Astrocyte of the spinal cord (primary cell): Measurements from ENCODE around the gene DMBT1.

Experiments used
- DNase-seq: peaks from one replicate; pipeline ENCODE4 v3.0.0; 2011; ENCODE audit warnings: low read depth, low spot score
- H3K4me3 ChIP-seq: 2 replicates; pipeline ENCODE4 v1.5.1; 2011; ENCODE audit warnings: low read depth, mild to moderate bottlenecking, low read length, moderate library complexity
- CTCF ChIP-seq: IDR thresholded peaks from 2 replicates; pipeline ENCODE4 v1.5.1; 2012; ENCODE audit warnings: low read depth, mild to moderate bottlenecking, low read length, inconsistent platforms
- in situ Hi-C: cut with HindIII; loops from 2 replicates; pipeline ENCODE4 v1.10.0; 2017; ENCODE audit warnings: low sequenced_read_pairs

Gene DMBT1

GRCh38 chr10:122587098-122587760 is 26.7 kb downstream of the DMBT1 start:
- no peak overlapping the region for H3K4me3 ChIP-seq
- no peak for DNase-seq
- in situ Hi-C loops, result no loop called here
- TF ChIP-seq CTCF, result no peak

DNA sequence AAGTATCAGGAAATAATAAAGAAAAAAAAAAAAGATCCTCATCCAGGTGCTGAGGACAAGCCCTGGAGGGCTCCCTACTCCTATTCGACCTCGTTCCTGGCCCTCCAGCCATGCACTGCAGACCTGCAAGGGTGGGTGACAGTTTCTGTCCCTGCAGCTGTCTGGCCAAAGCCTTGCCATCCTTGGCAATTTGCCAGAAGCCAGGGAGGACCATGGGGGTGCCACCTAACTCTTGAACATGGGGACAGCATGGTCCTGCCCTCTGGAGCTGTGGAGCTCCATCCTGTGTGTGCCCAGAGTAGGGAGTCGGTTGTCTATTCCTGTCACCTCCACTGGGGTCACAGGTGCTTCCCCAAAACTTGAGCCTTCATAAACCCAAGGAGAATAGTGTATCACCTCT is 27.8 kb downstream of the DMBT1 start:
- no peak for DNase-seq
- no peak overlapping the region for H3K4me3 ChIP-seq
- in situ Hi-C loops, result no loop called here
- TF ChIP-seq CTCF, result no peak

GRCh38 chr10:122590153-122590552 is 29.6 kb downstream of the DMBT1 start:
- in situ Hi-C loops, result no loop called here

DNA sequence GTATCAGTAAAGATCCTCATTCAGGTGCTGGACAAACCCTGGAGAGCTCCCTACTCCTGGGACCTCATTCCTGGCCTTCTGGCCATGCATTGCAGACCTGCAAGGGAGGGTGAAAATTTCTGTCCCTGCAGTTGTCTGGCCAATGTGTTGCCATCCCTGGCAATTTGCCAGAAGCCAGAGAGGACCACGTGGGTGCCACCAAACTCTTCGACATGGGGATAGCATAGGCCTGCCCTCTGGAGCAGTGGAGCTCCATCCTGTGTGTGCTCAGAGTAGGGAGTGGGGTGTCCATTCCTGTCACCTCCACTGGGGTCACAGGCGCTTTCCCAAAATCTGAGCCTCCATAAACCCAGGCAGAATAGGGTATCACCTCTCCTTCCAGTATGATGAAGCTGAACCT is 31.2 kb downstream of the DMBT1 start:
- no peak for TF ChIP-seq CTCF
- no peak overlapping the region for H3K4me3 ChIP-seq
- in situ Hi-C loops, result no loop called here
- no peak for DNase-seq

More at GRCh38 chr10:122590153-122590552, 29.6 kb downstream of the DMBT1 start:
- no peak overlapping the region for H3K4me3 ChIP-seq
- TF ChIP-seq CTCF, result no peak
- DNase-seq, result no peak

GRCh38 chr10:122592161-122592560 is 31.6 kb downstream of the DMBT1 start:
- in situ Hi-C loops, result no loop called here
- DNase-seq, result no peak
- TF ChIP-seq CTCF, result no peak
- H3K4me3 ChIP-seq, result no peak overlapping the region

DNA sequence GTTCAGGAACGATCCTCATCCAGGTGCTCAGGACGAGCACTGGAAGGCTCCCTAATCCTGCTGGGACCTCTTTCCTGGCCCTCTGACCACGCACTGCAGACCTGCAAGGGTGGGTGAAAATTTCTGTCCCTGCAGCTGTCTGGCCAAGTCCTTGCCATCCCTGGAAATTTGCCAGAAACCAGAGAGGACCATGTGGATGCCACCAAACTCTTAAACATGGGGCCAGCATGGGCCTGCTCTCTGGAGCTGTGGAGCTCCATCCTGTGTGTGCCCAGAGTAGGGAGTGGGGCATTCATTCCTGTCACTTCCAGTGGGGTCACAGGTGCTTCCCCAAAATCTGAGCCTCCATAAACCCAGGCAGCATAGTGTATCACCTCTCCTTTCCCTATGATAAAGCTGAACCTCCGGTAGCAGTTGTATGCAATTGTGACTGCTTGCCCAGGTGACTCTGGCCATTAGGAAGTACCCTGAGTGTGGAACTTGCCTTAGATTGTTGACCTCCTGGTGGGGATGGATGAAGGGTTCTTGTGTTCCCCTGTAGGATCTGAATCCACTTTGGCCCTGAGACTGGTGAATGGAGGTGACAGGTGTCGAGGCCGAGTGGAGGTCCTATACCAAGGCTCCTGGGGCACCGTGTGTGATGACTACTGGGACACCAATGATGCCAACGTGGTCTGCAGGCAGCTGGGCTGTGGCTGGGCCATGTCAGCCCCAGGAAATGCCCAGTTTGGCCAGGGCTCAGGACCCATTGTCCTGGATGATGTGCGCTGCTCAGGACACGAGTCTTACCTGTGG is 57.1 kb downstream of the DMBT1 start:
- no peak overlapping the region for H3K4me3 ChIP-seq
- TF ChIP-seq CTCF, result no peak
- in situ Hi-C loops, result no loop called here
- DNase-seq, result no peak
